Ovary (tissue), 9 donors: Measurements from ENCODE around the gene ACSM6. TPM values are rescaled to one million over a fixed set of nuclear protein-coding genes. Genes with fewer than 3 reads are reported as not detected.

Source experiments
- DNase-seq, 5 donors: peaks; one replicate each; pipeline ENCODE4 v3.0.0-alpha.2; 2019 to 2020
- H3K27ac ChIP-seq, 2 donors: fragments of 200-600 bp; one replicate each; pipeline versions ENCODE4 v1.5.1 to v1.8.0; 2019 to 2022
- H3K27me3 ChIP-seq: fragments of 200-600 bp; one replicate; pipeline ENCODE4 v1.8.0; 2022
- H3K36me3 ChIP-seq: fragments of 200-600 bp; sonication (generic); one replicate; pipeline ENCODE4 v1.5.1; 2019
- H3K4me1 ChIP-seq: one replicate; pipeline ENCODE4 v1.8.1; 2013; ENCODE audit warnings: mild to moderate bottlenecking, moderate library complexity; ENCODE audit not compliant: insufficient read depth
- H3K4me3 ChIP-seq: fragments of 200-600 bp; sonication (generic); one replicate; pipeline ENCODE4 v1.5.1; 2017
- H3K9me3 ChIP-seq, 2 donors: fragments of 200-600 bp in 1 of 2; sonication (generic) in 1 of 2; one replicate each; pipeline versions ENCODE4 v1.5.1 to v1.8.1; 2013 to 2019; ENCODE audit warnings: mild to moderate bottlenecking in 1 of 2, moderate library complexity in 1 of 2
- EP300 ChIP-seq: sonication (generic); formaldehyde crosslinking; IDR thresholded peaks from one replicate; pipeline ENCODE4 v1.6.1; 2017; ENCODE audit warnings: antibody characterized with exemption
- POLR2A ChIP-seq: fragments of 450-650 bp; IDR thresholded peaks from one replicate; pipeline ENCODE4 v1.6.1; 2017; ENCODE audit warnings: antibody characterized with exemption, mild to moderate bottlenecking, moderate library complexity
- WGBS, 3 donors: extraction: QIAGEN DNeasy Blood & Tissue Kit in 1 of 3; methylation state at CpG; one replicate each; pipeline versions ENCODE4 v1.1.5 to v1.1.7; 2013 to 2017; 5-methylcytosine and 5-hydroxymethylcytosine counted together
- intact Hi-C, 4 donors: fragments of 100-400 bp; cut with DNase I; formaldehyde crosslinking; loops; one replicate each; pipeline versions ENCODE4 v1.11.0 to v1.15.1; 2022 to 2023
- polyA plus RNA-seq, 2 donors: library from polyadenylated mRNA; stranded (reverse); fragments of 200-250 nt in 1 of 2; fragments of 350-450 nt in 1 of 2; fragmentation: Illumina TruSeq in 1 of 2; extraction: RNeasy Lipid Tissue Mini Kit (QIAGEN cat#74804) in 1 of 2; gene quantifications; one replicate each; pipeline ENCODE4 v1.2.3, GENCODE V29; 2013 to 2014
- total RNA-seq, 7 donors: library from RNA; depleted of rRNA in 2 of 7; stranded (reverse); fragments of >200 nt in 2 of 7; fragmentation: NEBNext Ultra II Directional in 3 of 7; extraction: Animal tissue kit (Norgen Biotek cat#: 25700) in 3 of 7; gene quantifications; one replicate each; pipeline versions ENCODE4 v1.1.0 to v1.2.4, GENCODE V29; 2016 to 2023
- TF ChIP-seq, protein P1 (sequence below), 3 donors: fragments of 450-650 bp in 2 of 3; fragments of 200-600 bp in 1 of 3; IDR thresholded peaks; one replicate each; pipeline versions ENCODE4 v1.5.1 to v1.8.0; 2016 to 2022; ENCODE audit warnings: antibody characterized with exemption in 3 of 3, mild to moderate bottlenecking in 1 of 3
- donor health status: DM: no; HTN: no; CAD: no; lungs with moderate emphysema.
- donor health status: DM: no; HTN: no; CAD: no.
- donor health status: Bipolar disorder and iron deficiency.
- donor health status: DM: yes; HTN: yes; CAD: no.
- donor health status: DM: no; HTN: no; CAD: no.
- donor health status: DM: yes; HTN: yes; CAD: no.

ACSM6 gene
- total and polyA plus RNA-seq, 9 donors: 0.13 TPM; not detected in 8

DNA sequence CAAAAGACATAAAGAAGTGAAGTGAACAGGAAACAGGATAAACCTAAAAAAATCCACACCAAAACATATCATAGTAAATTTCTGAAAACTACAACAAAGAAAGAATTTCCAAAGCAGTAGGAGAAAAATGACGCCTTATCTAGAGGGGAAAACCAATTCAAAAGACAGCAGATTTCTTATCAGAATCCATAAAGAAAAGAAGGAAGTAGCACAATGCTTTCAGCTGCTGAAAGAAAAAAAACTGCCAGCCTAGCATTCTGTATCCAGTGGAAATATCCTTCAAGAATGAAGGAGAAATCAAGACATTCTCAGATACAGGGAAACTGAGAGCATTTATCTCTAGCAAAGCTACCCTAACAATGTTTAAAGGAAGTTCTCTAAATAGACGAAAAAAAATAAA, 59.0 kb downstream of the ACSM6 start:
- DNase-seq: no peak
- Histone ChIP-seq H3K4me3 (no peak overlapping the region), H3K4me1 (no peaks in the 10 kb centered on the region), H3K27me3 (no peaks in the 10 kb centered on the region), H3K36me3 (no peaks in the 10 kb centered on the region), H3K9me3 (peaks cover 0 to 4% of the 10 kb centered on the region in 2 donors), H3K27ac (no peak overlapping the region)
- TF ChIP-seq POLR2A (no peak), EP300 (no peak)
- TF ChIP-seq, protein P1, sequence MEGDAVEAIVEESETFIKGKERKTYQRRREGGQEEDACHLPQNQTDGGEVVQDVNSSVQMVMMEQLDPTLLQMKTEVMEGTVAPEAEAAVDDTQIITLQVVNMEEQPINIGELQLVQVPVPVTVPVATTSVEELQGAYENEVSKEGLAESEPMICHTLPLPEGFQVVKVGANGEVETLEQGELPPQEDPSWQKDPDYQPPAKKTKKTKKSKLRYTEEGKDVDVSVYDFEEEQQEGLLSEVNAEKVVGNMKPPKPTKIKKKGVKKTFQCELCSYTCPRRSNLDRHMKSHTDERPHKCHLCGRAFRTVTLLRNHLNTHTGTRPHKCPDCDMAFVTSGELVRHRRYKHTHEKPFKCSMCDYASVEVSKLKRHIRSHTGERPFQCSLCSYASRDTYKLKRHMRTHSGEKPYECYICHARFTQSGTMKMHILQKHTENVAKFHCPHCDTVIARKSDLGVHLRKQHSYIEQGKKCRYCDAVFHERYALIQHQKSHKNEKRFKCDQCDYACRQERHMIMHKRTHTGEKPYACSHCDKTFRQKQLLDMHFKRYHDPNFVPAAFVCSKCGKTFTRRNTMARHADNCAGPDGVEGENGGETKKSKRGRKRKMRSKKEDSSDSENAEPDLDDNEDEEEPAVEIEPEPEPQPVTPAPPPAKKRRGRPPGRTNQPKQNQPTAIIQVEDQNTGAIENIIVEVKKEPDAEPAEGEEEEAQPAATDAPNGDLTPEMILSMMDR (IDR thresholded peaks at IDR 0.05): no peak
- WGBS, 3 donors: 65 to 75% (median 70%) methylated on average over 2 of the region's 2 CpGs
- intact Hi-C loops: no loop called here

DNA sequence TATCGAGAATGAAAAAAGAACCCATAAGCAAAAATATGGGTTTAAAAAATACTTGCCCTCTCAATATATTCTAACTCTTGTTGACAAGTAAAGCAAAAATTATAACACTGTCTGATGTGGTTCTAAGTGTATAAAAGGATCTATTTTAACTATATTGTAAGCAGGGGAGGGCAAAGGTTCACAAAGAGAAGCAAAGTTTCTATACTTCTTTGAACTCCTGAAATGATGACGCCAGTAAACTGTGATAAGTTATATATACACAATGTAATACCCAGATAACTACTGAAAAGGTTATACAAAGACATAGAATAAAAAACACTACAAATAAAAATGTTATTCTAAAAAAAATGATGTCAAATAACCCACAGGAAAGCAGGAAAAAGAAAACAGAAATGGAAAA, 59.6 kb downstream of the ACSM6 start:
- 77 to 91% (median 86%) methylated on average over 2 of the region's 2 CpGs for WGBS, 3 donors
- TF ChIP-seq POLR2A (no peak), EP300 (no peak)
- TF ChIP-seq, protein P1 (IDR thresholded peaks at IDR 0.05): no peak
- no peak for DNase-seq
- Histone ChIP-seq H3K9me3 (peaks cover 0 to 4% of the 10 kb centered on the region in 2 donors), H3K27me3 (no peaks in the 10 kb centered on the region), H3K4me3 (no peak overlapping the region), H3K4me1 (no peaks in the 10 kb centered on the region), H3K27ac (no peak overlapping the region), H3K36me3 (no peaks in the 10 kb centered on the region)
- intact Hi-C loops: no loop called here

DNA sequence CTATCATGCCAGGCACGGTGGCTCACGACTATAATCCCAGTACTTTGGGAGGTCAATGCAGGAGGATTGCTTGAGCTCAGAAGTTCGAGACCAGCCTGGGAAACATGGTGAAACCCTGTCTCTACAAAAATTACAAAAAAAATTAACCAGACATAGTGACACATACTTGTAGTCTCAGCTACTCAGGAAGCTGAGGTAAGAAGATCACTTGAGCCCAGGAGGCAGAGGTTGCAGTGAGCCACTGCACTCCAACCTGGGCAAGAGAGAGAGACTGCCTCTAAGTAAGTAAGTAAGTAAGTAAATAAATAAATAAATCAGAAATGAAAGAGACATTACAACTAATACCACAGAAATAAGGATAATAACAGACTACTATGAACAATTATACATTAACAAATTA, 60.6 kb downstream of the ACSM6 start:
- H3K27ac ChIP-seq: no peak overlapping the region
- TF ChIP-seq EP300: no peak
- TF ChIP-seq, protein P1 (IDR thresholded peaks at IDR 0.05): no peak
- TF ChIP-seq POLR2A: no peak
- peaks cover 0 to 4% of the 10 kb centered on the region in 2 donors for H3K9me3 ChIP-seq
- H3K27me3 ChIP-seq: no peaks in the 10 kb centered on the region
- no peaks in the 10 kb centered on the region for H3K4me1 ChIP-seq
- intact Hi-C loops: no loop called here
- WGBS, 3 donors: 73 to 88% (median 81%) methylated on average over 3 of the region's 3 CpGs
- H3K36me3 ChIP-seq: no peaks in the 10 kb centered on the region
- no peak for DNase-seq
- H3K4me3 ChIP-seq: no peak overlapping the region

DNA sequence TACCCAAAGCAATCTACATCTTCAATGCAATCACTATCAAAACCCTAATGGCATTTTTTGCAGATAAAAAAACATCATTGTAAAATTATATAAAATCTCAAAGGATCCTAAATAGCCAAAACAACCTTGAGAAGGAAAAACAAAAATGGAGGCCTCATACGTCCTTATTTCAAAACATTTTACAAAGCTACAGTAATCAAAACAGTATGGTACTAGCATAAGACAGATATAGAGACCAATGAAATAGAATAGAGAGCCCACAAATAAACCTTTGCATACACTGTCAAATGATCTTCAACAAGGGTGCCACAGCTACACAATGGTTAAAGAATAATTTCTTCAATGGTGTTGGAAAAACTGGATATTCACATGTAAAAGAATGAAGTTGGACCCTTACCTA, 62.2 kb downstream of the ACSM6 start:
- Histone ChIP-seq H3K27ac (no peak overlapping the region), H3K4me1 (no peaks in the 10 kb centered on the region), H3K27me3 (no peaks in the 10 kb centered on the region), H3K36me3 (no peaks in the 10 kb centered on the region), H3K9me3 (peaks cover 0 to 4% of the 10 kb centered on the region in 2 donors), H3K4me3 (no peak overlapping the region)
- WGBS, 3 donors: 53 to 81% (median 70%) methylated on average over 1 of the region's 1 CpG
- intact Hi-C loops: no loop called here
- TF ChIP-seq, protein P1 (IDR thresholded peaks at IDR 0.05): no peak
- TF ChIP-seq EP300 (no peak), POLR2A (no peak)
- DNase-seq: no peak

DNA sequence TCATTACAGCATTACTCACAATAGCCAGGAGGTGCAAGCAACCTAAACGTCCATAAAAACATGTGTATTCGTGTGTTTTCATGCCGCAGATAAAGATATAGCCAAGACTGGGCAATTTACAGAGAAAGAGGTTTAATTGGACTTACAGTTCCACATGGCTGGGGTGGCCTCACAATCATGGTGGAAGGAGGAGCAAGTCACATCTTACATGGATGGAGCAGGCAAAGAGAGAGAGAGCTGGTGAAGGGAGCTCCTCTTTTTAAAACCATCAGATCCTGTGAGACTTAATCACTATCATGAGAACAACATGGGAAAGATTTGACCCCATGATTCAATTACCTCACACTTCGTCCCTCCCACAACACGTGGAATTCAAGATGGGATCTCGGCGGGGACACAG, 63.8 kb downstream of the ACSM6 start:
- TF ChIP-seq, protein P1 (IDR thresholded peaks at IDR 0.05): no peak
- TF ChIP-seq POLR2A (no peak), EP300 (no peak)
- H3K4me3 ChIP-seq: no peak overlapping the region
- H3K27me3 ChIP-seq: no peaks in the 10 kb centered on the region
- no peak for DNase-seq
- WGBS, 3 donors: 91 to 92% (median 91%) methylated on average over 7 of the region's 7 CpGs
- H3K9me3 ChIP-seq: peaks cover 0 to 4% of the 10 kb centered on the region in 2 donors
- intact Hi-C loops: no loop called here
- no peaks in the 10 kb centered on the region for H3K36me3 ChIP-seq
- H3K27ac ChIP-seq: no peak overlapping the region
- H3K4me1 ChIP-seq: no peaks in the 10 kb centered on the region
